AG10803 (cell line): ENCODE measurements around the gene ARMC8.

Experiments
- DNase-seq: peaks from one replicate; pipeline ENCODE4 v3.0.0; 2010; ENCODE audit warnings: low read depth
- H3K4me3 ChIP-seq: 2 replicates; pipeline ENCODE4 v1.5.1; 2011; ENCODE audit warnings: mild to moderate bottlenecking, low read length, control low read depth
- TF ChIP-seq, protein P1 (sequence below): conservative IDR thresholded peaks from 2 replicates; pipeline ENCODE4 v1.5.1; 2011; ENCODE audit warnings: mild to moderate bottlenecking, low read length, control low read depth, inconsistent platforms

The ARMC8 gene

GRCh38 chr3:138314751-138315150 lies 127.7 kb downstream of the ARMC8 start:
- H3K4me3 ChIP-seq = no peak overlapping the region
- DNase-seq = peak; percentile 31
- TF ChIP-seq, protein P1, sequence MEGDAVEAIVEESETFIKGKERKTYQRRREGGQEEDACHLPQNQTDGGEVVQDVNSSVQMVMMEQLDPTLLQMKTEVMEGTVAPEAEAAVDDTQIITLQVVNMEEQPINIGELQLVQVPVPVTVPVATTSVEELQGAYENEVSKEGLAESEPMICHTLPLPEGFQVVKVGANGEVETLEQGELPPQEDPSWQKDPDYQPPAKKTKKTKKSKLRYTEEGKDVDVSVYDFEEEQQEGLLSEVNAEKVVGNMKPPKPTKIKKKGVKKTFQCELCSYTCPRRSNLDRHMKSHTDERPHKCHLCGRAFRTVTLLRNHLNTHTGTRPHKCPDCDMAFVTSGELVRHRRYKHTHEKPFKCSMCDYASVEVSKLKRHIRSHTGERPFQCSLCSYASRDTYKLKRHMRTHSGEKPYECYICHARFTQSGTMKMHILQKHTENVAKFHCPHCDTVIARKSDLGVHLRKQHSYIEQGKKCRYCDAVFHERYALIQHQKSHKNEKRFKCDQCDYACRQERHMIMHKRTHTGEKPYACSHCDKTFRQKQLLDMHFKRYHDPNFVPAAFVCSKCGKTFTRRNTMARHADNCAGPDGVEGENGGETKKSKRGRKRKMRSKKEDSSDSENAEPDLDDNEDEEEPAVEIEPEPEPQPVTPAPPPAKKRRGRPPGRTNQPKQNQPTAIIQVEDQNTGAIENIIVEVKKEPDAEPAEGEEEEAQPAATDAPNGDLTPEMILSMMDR = no peak

GRCh38 chr3:138317687-138318086 lies 130.6 kb downstream of the ARMC8 start:
- TF ChIP-seq, protein P1 = no peak
- H3K4me3 ChIP-seq = no peak overlapping the region
- no peak for DNase-seq

GRCh38 chr3:138323971-138324370 lies 136.9 kb downstream of the ARMC8 start:
- TF ChIP-seq, protein P1 = no peak
- no peak for DNase-seq
- no peak overlapping the region for H3K4me3 ChIP-seq

DNA sequence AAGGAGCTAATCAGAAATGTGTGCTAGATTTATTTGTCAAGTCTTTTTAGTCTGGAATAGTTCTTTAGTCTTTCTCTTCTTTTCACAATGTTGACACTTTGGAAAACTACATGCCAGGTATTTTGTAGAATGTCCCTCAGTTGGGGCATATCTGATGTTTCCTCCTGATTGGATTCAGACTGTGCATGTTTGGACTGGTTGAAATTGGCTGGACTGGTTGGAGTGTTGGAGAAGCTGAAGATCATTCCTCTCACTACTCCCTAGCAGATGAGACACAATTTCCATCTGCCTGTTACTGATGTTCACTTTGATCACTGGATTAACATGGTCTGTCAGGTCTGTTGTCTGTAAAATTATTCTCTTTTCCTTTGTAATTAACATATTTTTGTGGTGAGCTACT lies 138.9 kb downstream of the ARMC8 start:
- no peak overlapping the region for H3K4me3 ChIP-seq
- no peak for DNase-seq
- TF ChIP-seq, protein P1 = no peak

GRCh38 chr3:138326866-138327595 lies 139.9 kb downstream of the ARMC8 start:
- H3K4me3 ChIP-seq = no peak overlapping the region
- TF ChIP-seq, protein P1 = no peak
- DNase-seq = no peak

DNA sequence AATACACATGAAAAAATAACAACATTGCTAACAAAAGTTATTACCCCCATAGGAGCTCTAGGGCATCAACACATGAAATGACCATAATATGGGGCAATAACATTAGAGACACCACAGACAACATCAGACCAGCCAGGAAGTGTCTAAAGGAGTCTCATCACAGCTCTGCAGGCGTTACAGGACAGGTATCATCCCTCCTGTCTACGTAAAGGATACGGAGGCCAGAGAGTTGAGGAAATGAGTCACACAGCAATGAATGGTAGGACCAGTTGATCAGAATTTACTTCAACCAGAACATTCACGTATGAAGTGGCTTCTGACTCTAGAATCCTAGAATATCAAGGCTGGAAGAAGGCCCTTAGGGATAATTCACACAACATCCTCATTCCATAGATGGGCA lies 140.7 kb downstream of the ARMC8 start:
- DNase-seq = no peak

DNA sequence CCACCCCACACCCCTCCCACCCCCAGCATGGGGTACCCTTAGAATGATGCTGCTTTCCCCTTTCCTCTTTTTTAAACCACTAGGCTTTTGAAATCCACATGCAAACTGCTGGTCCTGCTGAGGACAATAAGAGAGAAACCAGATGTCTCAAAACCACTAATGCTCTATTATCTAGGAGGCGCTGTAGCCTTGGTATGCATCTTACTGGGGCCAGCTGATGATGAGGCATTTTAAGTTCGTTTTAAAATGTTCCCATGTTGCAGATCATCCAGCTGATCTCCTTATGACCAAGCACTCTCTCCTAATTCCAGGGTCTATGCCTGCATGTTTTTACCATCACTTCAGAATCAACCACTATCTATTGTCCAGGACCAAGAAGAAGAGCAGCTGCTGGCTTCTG lies 141.2 kb downstream of the ARMC8 start:
- TF ChIP-seq, protein P1 = peak; percentile 54
- no peak overlapping the region for H3K4me3 ChIP-seq
- peak; percentile 82 for DNase-seq

More for the DNA sequence above, 140.7 kb downstream of the ARMC8 start:
- TF ChIP-seq, protein P1 = no peak
- no peak overlapping the region for H3K4me3 ChIP-seq
